ENCODE results near the gene USP51. TPM values are rescaled to one million over a fixed set of nuclear protein-coding genes. Genes with fewer than 3 reads are reported as not detected.
A peak's percentile ranks its signal among the peaks of the same experiment; 100 is the strongest.
"Not testable (repeated sequence)": the region's sequence is repeated elsewhere in the genome, so short reads cannot be mapped to it uniquely, and the experiment has no call there.

The USP51 gene
- total and polyA plus RNA-seq, 2 donors (not counting 1 experiment from before 2014, with no cell fraction given): 0.91 to 3.2 TPM

- H4K20me1 ChIP-seq (ENCODE audit: control insufficient read depth, insufficient read depth, low read length, poor library complexity, severe bottlenecking); POLR2A ChIA-PET; H3K4me1 ChIP-seq (ENCODE audit: control insufficient read depth in 2 of 2, insufficient read depth in 2 of 2, low read length in 2 of 2); intact Hi-C loops (cut with micrococcal nuclease); H2AFZ ChIP-seq (ENCODE audit: insufficient read depth, low read depth, low read length, poor library complexity, severe bottlenecking); H3K4me2 ChIP-seq (replicated peaks; ENCODE audit: low read depth, low read length, poor library complexity, severe bottlenecking); H3K36me3 ChIP-seq (replicated peaks in 1 of 2; ENCODE audit: control extremely low read depth in 1 of 2, control insufficient read depth in 1 of 2, extremely low read depth in 1 of 2, insufficient read depth in 2 of 2, low read length in 1 of 2); H3K9me3 ChIP-seq (ENCODE audit: control extremely low read depth in 1 of 3, control insufficient read depth in 2 of 3, insufficient read depth in 1 of 3, low read length in 2 of 3); H3K9ac ChIP-seq (ENCODE audit: low read length); ATAC-seq (ENCODE audit: low read depth); H3K79me2 ChIP-seq (ENCODE audit: control insufficient read depth, insufficient read depth, low read length); H3K4me3 Mint-ChIP-seq; H3K27me3 ChIP-seq (replicated peaks in 1 of 4; ENCODE audit: control extremely low read depth in 1 of 4, control insufficient read depth in 3 of 4, insufficient read depth in 4 of 4, low read length in 3 of 4); CTCF ChIA-PET; H3K27me3 Mint-ChIP-seq; DNase-seq; H3K27ac Mint-ChIP-seq; H3K4me3 ChIP-seq (ENCODE audit: control extremely low read depth in 1 of 5, extremely low read depth in 1 of 5, insufficient read depth in 1 of 5, low read depth in 2 of 5, low read length in 4 of 5); H3K9me3 Mint-ChIP-seq (ENCODE audit: insufficient read depth); H3K27ac ChIP-seq (ENCODE audit: low read length in 2 of 2): not testable (repeated sequence)
- peaks cover 18% of the 10 kb centered on the region for H3K4me1 Mint-ChIP-seq
- no CpG with 5 or more reads among the region's 6 CpGs for WGBS (ENCODE audit: insufficient coverage)
Observed at GRCh38 chrX:55455708-55456107, 33.9 kb downstream of the USP51 start.

- intact Hi-C loops (cut with micrococcal nuclease): no loop called here
- ATAC-seq (ENCODE audit: low read depth) (no peak), DNase-seq (no peak)
- Histone ChIP-seq H3K27me3 (replicated peaks in 1 of 4; ENCODE audit: control extremely low read depth in 1 of 4, control insufficient read depth in 3 of 4, insufficient read depth in 4 of 4, low read length in 3 of 4) (no peaks in the 10 kb centered on the region), H3K79me2 (ENCODE audit: control insufficient read depth, insufficient read depth, low read length) (no peaks in the 10 kb centered on the region), H4K20me1 (ENCODE audit: control insufficient read depth, insufficient read depth, low read length, poor library complexity, severe bottlenecking) (no peaks in the 10 kb centered on the region), H3K27ac (ENCODE audit: low read length in 2 of 2) (peak overlapping the region; percentile 74 to 81), H3K36me3 (replicated peaks in 1 of 2; ENCODE audit: control extremely low read depth in 1 of 2, control insufficient read depth in 1 of 2, extremely low read depth in 1 of 2, insufficient read depth in 2 of 2, low read length in 1 of 2) (no peaks in the 10 kb centered on the region), H3K4me3 (ENCODE audit: control extremely low read depth in 1 of 5, extremely low read depth in 1 of 5, insufficient read depth in 1 of 5, low read depth in 2 of 5, low read length in 4 of 5) (peak overlapping the region; percentile 51 to 69 (median 65)), H3K9me3 (ENCODE audit: control extremely low read depth in 1 of 3, control insufficient read depth in 2 of 3, insufficient read depth in 1 of 3, low read length in 2 of 3) (no peaks in the 10 kb centered on the region), H2AFZ (ENCODE audit: insufficient read depth, low read depth, low read length, poor library complexity, severe bottlenecking) (peak overlapping the region; percentile 76), H3K4me2 (replicated peaks; ENCODE audit: low read depth, low read length, poor library complexity, severe bottlenecking) (peak overlapping the region; percentile 78), H3K9ac (ENCODE audit: low read length) (peak overlapping the region; percentile 72), H3K4me1 (ENCODE audit: control insufficient read depth in 2 of 2, insufficient read depth in 2 of 2, low read length in 2 of 2) (peaks cover 6 to 8% of the 10 kb centered on the region in 2 donors)
- ChIA-PET POLR2A (interaction anchor here (1.1 to 1.7 kb wide), 2 partner anchors 36 to 265 kb away, joined by 3 to 10 read pairs; partner anchors contain the start of genes RRAGB and USP51), CTCF (interaction anchor here (2.1 kb wide), 1 partner anchor 36 kb away, joined by 17 read pairs; the partner anchor contains the start of gene USP51)
- WGBS (ENCODE audit: insufficient coverage): 3% methylated on average over 7 of the region's 9 CpGs
- peaks cover 18% of the 10 kb centered on the region for H3K4me1 Mint-ChIP-seq
- TF ChIP-seq EZH2 (IDR thresholded peaks at IDR 0.05; ENCODE audit: borderline replicate concordance, insufficient read depth, low read depth, low read length, poor library complexity, severe bottlenecking): no peak
- TF ChIP-seq, protein P1, sequence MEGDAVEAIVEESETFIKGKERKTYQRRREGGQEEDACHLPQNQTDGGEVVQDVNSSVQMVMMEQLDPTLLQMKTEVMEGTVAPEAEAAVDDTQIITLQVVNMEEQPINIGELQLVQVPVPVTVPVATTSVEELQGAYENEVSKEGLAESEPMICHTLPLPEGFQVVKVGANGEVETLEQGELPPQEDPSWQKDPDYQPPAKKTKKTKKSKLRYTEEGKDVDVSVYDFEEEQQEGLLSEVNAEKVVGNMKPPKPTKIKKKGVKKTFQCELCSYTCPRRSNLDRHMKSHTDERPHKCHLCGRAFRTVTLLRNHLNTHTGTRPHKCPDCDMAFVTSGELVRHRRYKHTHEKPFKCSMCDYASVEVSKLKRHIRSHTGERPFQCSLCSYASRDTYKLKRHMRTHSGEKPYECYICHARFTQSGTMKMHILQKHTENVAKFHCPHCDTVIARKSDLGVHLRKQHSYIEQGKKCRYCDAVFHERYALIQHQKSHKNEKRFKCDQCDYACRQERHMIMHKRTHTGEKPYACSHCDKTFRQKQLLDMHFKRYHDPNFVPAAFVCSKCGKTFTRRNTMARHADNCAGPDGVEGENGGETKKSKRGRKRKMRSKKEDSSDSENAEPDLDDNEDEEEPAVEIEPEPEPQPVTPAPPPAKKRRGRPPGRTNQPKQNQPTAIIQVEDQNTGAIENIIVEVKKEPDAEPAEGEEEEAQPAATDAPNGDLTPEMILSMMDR (IDR thresholded peaks at IDR 0.05): no peak
- H3K4me3 Mint-ChIP-seq: peak overlapping the region; percentile 95
- H3K27me3 Mint-ChIP-seq: no peaks in the 10 kb centered on the region
- no peaks in the 10 kb centered on the region for H3K9me3 Mint-ChIP-seq (ENCODE audit: insufficient read depth)
- peak overlapping the region; percentile 89 for H3K27ac Mint-ChIP-seq
Observed at GRCh38 chrX:55452833-55453124, 36.9 kb downstream of the USP51 start.

All from B cell (primary cell).